ENCODE measurements around the gene CARMIL1.

CARMIL1 gene

GRCh38 chr6:25404693-25405169 is 125.6 kb downstream of the CARMIL1 start (continued):
- no peak for TF ChIP-seq TSHZ2 (CRISPR knock-in tag; IDR thresholded peaks at IDR 0.05)
- no peak for TF ChIP-seq ZNF70 (CRISPR knock-in tag; IDR thresholded peaks at IDR 0.05)
- TF ChIP-seq ZFP30 (CRISPR knock-in tag; IDR thresholded peaks at IDR 0.05): no peak

- no peak for TF ChIP-seq ESRRG (CRISPR knock-in tag; IDR thresholded peaks at IDR 0.05)
- no peak for TF ChIP-seq ZFP3 (CRISPR knock-in tag; IDR thresholded peaks at IDR 0.05)
- no peak for TF ChIP-seq ZNF8 (CRISPR knock-in tag; IDR thresholded peaks at IDR 0.05)
- no peak for TF ChIP-seq TCF4 (CRISPR knock-in tag; IDR thresholded peaks at IDR 0.05; ENCODE audit: borderline replicate concordance)
- TF ChIP-seq CREB5 (CRISPR knock-in tag; IDR thresholded peaks at IDR 0.05; ENCODE audit: low read depth): no peak
- no peak for TF ChIP-seq ISL1 (CRISPR knock-in tag; IDR thresholded peaks at IDR 0.05)
- TF ChIP-seq SNAI2 (CRISPR knock-in tag; IDR thresholded peaks at IDR 0.05): no peak
- no peak for TF ChIP-seq OSR1 (CRISPR knock-in tag; IDR thresholded peaks at IDR 0.05)
- TF ChIP-seq CSDC2 (CRISPR knock-in tag; IDR thresholded peaks at IDR 0.05): no peak
- no peak for TF ChIP-seq ZC3H10 (CRISPR knock-in tag; IDR thresholded peaks at IDR 0.05)
- no peak for TF ChIP-seq ZFP30 (CRISPR knock-in tag; IDR thresholded peaks at IDR 0.05)
- TF ChIP-seq BACH2 (CRISPR knock-in tag; IDR thresholded peaks at IDR 0.05; ENCODE audit: borderline replicate concordance): no peak
- TF ChIP-seq ZNF70 (CRISPR knock-in tag; IDR thresholded peaks at IDR 0.05): no peak
- no peak for TF ChIP-seq ZNF565 (CRISPR knock-in tag; conservative IDR thresholded peaks at IDR 0.05; ENCODE audit: low read depth)
- TF ChIP-seq RARB (CRISPR knock-in tag; IDR thresholded peaks at IDR 0.05): no peak
- TF ChIP-seq PPARA (CRISPR knock-in tag; IDR thresholded peaks at IDR 0.05; ENCODE audit: borderline replicate concordance): no peak
- no peak for ATAC-seq
These were observed 126.3 kb downstream of the CARMIL1 start for GRCh38 chr6:25405442-25405841.

- TF ChIP-seq ZC3H10 (CRISPR knock-in tag; IDR thresholded peaks at IDR 0.05) (no peak), TSHZ2 (CRISPR knock-in tag; IDR thresholded peaks at IDR 0.05) (no peak), OSR1 (CRISPR knock-in tag; IDR thresholded peaks at IDR 0.05) (no peak), GLIS3 (CRISPR knock-in tag; IDR thresholded peaks at IDR 0.05) (no peak), ZFP3 (CRISPR knock-in tag; IDR thresholded peaks at IDR 0.05) (no peak), TOX (CRISPR knock-in tag; IDR thresholded peaks at IDR 0.05; ENCODE audit: borderline replicate concordance) (no peak), ZFP30 (CRISPR knock-in tag; IDR thresholded peaks at IDR 0.05) (no peak), ISL1 (CRISPR knock-in tag; IDR thresholded peaks at IDR 0.05) (no peak), PPARA (CRISPR knock-in tag; IDR thresholded peaks at IDR 0.05; ENCODE audit: borderline replicate concordance) (no peak), BACH2 (CRISPR knock-in tag; IDR thresholded peaks at IDR 0.05; ENCODE audit: borderline replicate concordance) (no peak), ESRRG (CRISPR knock-in tag; IDR thresholded peaks at IDR 0.05) (no peak), ARNTL (CRISPR knock-in tag; IDR thresholded peaks at IDR 0.05; ENCODE audit: borderline replicate concordance, low read depth) (no peak), RARB (CRISPR knock-in tag; IDR thresholded peaks at IDR 0.05) (no peak), PATZ1 (CRISPR knock-in tag; IDR thresholded peaks at IDR 0.05; ENCODE audit: borderline replicate concordance) (no peak), ZNF565 (CRISPR knock-in tag; conservative IDR thresholded peaks at IDR 0.05; ENCODE audit: low read depth) (no peak), TCF4 (CRISPR knock-in tag; IDR thresholded peaks at IDR 0.05; ENCODE audit: borderline replicate concordance) (no peak), CSRNP3 (CRISPR knock-in tag; IDR thresholded peaks at IDR 0.05) (no peak), POU6F1 (CRISPR knock-in tag; IDR thresholded peaks at IDR 0.05; ENCODE audit: borderline replicate concordance, low read depth) (no peak), SNAI2 (CRISPR knock-in tag; IDR thresholded peaks at IDR 0.05) (no peak)
- no peak for ATAC-seq
These were observed 128.3 kb downstream of the CARMIL1 start for GRCh38 chr6:25407431-25407830.
